CD4-positive, alpha-beta T cell (primary cell): ENCODE measurements around the gene ADAM30. TPM values are rescaled to one million over a fixed set of nuclear protein-coding genes. Genes with fewer than 3 reads are reported as not detected.

Experiments used
- ATAC-seq: fragments of 200-7000 bp; cut with Tn5 transposase; one replicate; pipeline ENCODE4 v1.10.0; 2022; ENCODE audit warnings: mild to moderate bottlenecking; ENCODE audit not compliant: poor library complexity
- CTCF ChIA-PET: fragments of 350-600 bp; sonication (Branson Sonifier 250); formaldehyde crosslinking; loops from one replicate; lab custom pipeline; 2021; ENCODE audit warnings: antibody characterized with exemption, inconsistent platforms; lab: Charles Lee
- POLR2A ChIA-PET: fragments of 350-600 bp; sonication (Branson Sonifier 250); formaldehyde crosslinking; loops from one replicate; lab custom pipeline; 2021; ENCODE audit warnings: antibody characterized with exemption, inconsistent platforms; lab: Charles Lee
- DNase-seq, 14 experiments: peaks; one replicate each; pipeline ENCODE4 v3.0.0-alpha.2; 2013 to 2020; ENCODE audit warnings: mixed read lengths in 2 of 14
- H3K27ac ChIP-seq, 2 donors: one replicate each; pipeline versions ENCODE4 v1.5.1 to v1.7.0; 2013; ENCODE audit warnings: low read length in 2 of 2, low read depth in 1 of 2, mild to moderate bottlenecking in 1 of 2
- H3K27me3 ChIP-seq, 2 experiments: 1 replicate in 1 of 2; 2 replicates in 1 of 2; pipeline versions ENCODE4 v1.6.1 to v1.7.0; 2013; ENCODE audit warnings: low read length in 2 of 2, control low read depth in 1 of 2, mild to moderate bottlenecking in 1 of 2, moderate library complexity in 1 of 2; ENCODE audit not compliant: insufficient read depth in 2 of 2, control insufficient read depth in 1 of 2
- H3K36me3 ChIP-seq: one replicate; pipeline ENCODE4 v1.6.1; 2013; ENCODE audit warnings: low read length, control low read depth; ENCODE audit not compliant: insufficient read depth
- H3K4me1 ChIP-seq: one replicate; pipeline ENCODE4 v1.6.1; 2013; ENCODE audit warnings: low read length, control low read depth; ENCODE audit not compliant: insufficient read depth
- H3K4me3 ChIP-seq: one replicate; pipeline ENCODE4 v1.5.1; 2013; ENCODE audit warnings: mild to moderate bottlenecking, low read length, moderate library complexity
- H3K9me3 ChIP-seq, 2 experiments: 1 replicate in 1 of 2; 2 replicates in 1 of 2; pipeline versions ENCODE4 v1.6.1 to v1.7.0; 2013; ENCODE audit warnings: low read length in 2 of 2, mild to moderate bottlenecking in 2 of 2, control low read depth in 1 of 2, moderate library complexity in 1 of 2; ENCODE audit not compliant: control insufficient read depth in 1 of 2, insufficient read depth in 1 of 2
- H3K27ac Mint-ChIP-seq: one replicate; pipeline ENCODE4 v1.8.0; 2020; ENCODE audit warnings: mixed read lengths
- H3K27me3 Mint-ChIP-seq: one replicate; pipeline ENCODE4 v1.8.0; 2021; ENCODE audit warnings: mixed read lengths
- H3K36me3 Mint-ChIP-seq: one replicate; pipeline ENCODE4 v1.8.0; 2021; ENCODE audit warnings: low read depth, mixed read lengths
- H3K4me1 Mint-ChIP-seq: one replicate; pipeline ENCODE4 v1.8.0; 2021; ENCODE audit warnings: low read depth, mixed read lengths
- H3K4me3 Mint-ChIP-seq: one replicate; pipeline ENCODE4 v1.8.0; 2020; ENCODE audit warnings: mild to moderate bottlenecking, mixed read lengths
- H3K9me3 Mint-ChIP-seq: one replicate; pipeline ENCODE4 v1.8.0; 2020; ENCODE audit warnings: mixed read lengths
- intact Hi-C, 2 experiments: fragments of 100-400 bp; cut with DNase I in 1 of 2; cut with micrococcal nuclease in 1 of 2; formaldehyde crosslinking; loops; one replicate each; pipeline versions ENCODE4 v1.15.1 to v1.9.0; 2023 to 2025; cut with DNase I, micrococcal nuclease
- total RNA-seq, 174 experiments: library from RNA in 2 of 174; stranded (reverse) in 2 of 174; gene quantifications; one replicate each; pipeline ENCODE4 v1.2.3 and lab custom pipeline; 2021 to 2026
- TF ChIP-seq, protein P1 (sequence below): fragments of 200-600 bp; IDR thresholded peaks from one replicate; pipeline ENCODE4 v1.8.0; 2022; ENCODE audit warnings: antibody characterized with exemption, mild to moderate bottlenecking

The ADAM30 gene
- total RNA-seq, 2 experiments from 2014 or later, result not detected

DNA sequence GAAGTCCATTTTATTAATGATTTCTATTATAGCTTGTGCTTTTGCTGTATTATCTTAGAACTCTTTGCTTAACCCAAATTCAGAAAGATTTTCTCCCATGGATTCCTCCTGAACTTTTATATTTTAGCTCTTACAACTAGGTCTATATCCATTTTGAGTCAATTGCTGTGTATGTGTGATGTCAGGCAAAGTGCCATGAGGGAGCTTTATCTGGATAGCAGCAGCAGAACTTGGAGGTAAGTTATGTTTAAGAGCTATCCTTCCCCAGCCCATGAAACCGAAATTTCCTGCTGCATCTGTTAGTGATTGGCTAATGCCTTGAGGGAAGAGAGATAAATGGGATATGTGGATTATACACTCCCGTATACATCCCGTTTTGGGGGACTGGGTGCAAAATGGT, 29.9 kb downstream of the ADAM30 start:
- Histone ChIP-seq H3K36me3 (no peaks in the 10 kb centered on the region), H3K27ac (no peak overlapping the region), H3K4me3 (no peak overlapping the region), H3K9me3 (no peaks in the 10 kb centered on the region), H3K27me3 (peaks cover 3 to 15% of the 10 kb centered on the region in 2 experiments), H3K4me1 (no peaks in the 10 kb centered on the region)
- peaks cover 36% of the 10 kb centered on the region for H3K27me3 Mint-ChIP-seq
- no peaks in the 10 kb centered on the region for H3K36me3 Mint-ChIP-seq
- intact Hi-C loops, result no loop called here
- POLR2A ChIA-PET, result no interaction called here
- CTCF ChIA-PET, result no interaction called here
- H3K4me1 Mint-ChIP-seq, result no peaks in the 10 kb centered on the region
- TF ChIP-seq, protein P1, sequence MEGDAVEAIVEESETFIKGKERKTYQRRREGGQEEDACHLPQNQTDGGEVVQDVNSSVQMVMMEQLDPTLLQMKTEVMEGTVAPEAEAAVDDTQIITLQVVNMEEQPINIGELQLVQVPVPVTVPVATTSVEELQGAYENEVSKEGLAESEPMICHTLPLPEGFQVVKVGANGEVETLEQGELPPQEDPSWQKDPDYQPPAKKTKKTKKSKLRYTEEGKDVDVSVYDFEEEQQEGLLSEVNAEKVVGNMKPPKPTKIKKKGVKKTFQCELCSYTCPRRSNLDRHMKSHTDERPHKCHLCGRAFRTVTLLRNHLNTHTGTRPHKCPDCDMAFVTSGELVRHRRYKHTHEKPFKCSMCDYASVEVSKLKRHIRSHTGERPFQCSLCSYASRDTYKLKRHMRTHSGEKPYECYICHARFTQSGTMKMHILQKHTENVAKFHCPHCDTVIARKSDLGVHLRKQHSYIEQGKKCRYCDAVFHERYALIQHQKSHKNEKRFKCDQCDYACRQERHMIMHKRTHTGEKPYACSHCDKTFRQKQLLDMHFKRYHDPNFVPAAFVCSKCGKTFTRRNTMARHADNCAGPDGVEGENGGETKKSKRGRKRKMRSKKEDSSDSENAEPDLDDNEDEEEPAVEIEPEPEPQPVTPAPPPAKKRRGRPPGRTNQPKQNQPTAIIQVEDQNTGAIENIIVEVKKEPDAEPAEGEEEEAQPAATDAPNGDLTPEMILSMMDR, result no peak
- no peaks in the 10 kb centered on the region for H3K9me3 Mint-ChIP-seq
- no peak overlapping the region for H3K27ac Mint-ChIP-seq
- no peak for DNase-seq
- ATAC-seq, result no peak
- H3K4me3 Mint-ChIP-seq, result no peak overlapping the region

DNA sequence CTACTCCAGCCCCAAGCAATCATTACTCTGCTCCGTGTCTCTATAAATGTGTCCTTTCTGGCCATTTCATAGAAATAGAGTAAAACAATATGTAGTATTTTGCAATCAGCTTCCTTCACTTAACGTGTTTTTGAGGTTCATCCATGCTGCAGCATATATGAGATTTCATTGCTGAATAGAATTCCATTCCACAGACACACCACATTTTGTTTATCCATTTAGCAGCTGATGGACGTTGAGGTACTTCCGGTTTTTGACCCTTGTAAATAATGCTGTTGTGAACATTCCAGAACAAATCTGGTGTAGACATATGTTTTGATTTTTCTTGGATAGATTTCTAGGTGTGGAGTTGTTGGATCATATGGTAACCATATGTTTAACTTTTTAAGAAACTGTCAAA, 30.7 kb downstream of the ADAM30 start:
- intact Hi-C loops, result no loop called here
- no peak for ATAC-seq
- Mint-ChIP-seq H3K27ac (no peak overlapping the region), H3K9me3 (no peaks in the 10 kb centered on the region), H3K27me3 (peaks cover 31% of the 10 kb centered on the region), H3K4me3 (no peak overlapping the region), H3K36me3 (no peaks in the 10 kb centered on the region), H3K4me1 (no peaks in the 10 kb centered on the region)
- DNase-seq, result no peak
- POLR2A ChIA-PET, result no interaction called here
- Histone ChIP-seq H3K9me3 (no peaks in the 10 kb centered on the region), H3K27me3 (peaks cover 0 to 8% of the 10 kb centered on the region in 2 experiments), H3K4me1 (no peaks in the 10 kb centered on the region), H3K36me3 (no peaks in the 10 kb centered on the region), H3K4me3 (no peak overlapping the region), H3K27ac (no peak overlapping the region)
- TF ChIP-seq, protein P1, result no peak
- CTCF ChIA-PET, result no interaction called here

DNA sequence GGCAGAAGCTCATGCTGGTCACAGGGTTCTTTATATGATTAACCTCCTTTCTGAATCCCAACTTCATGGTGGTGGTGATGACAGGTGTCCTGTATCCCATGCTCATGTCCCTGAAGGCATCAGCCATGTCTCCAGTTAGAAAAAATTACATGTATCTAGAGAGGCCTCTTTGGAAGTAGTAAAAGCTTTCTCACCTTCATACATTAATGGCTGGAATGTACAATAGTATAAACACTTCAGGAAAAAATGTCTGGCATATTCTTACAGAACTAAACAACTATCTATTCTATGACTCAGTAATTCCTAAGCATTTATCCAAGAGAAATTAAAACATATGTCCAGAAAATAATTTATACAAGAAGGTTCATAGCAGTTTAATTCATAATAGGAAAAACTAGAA, 34.0 kb downstream of the ADAM30 start:
- Histone ChIP-seq H3K36me3 (no peaks in the 10 kb centered on the region), H3K4me1 (peaks cover 6% of the 10 kb centered on the region), H3K27ac (no peak overlapping the region), H3K27me3 (peaks cover 0 to 4% of the 10 kb centered on the region in 2 experiments), H3K9me3 (no peaks in the 10 kb centered on the region), H3K4me3 (no peak overlapping the region)
- CTCF ChIA-PET, result no interaction called here
- peaks cover 31% of the 10 kb centered on the region for H3K27me3 Mint-ChIP-seq
- no peak for DNase-seq
- intact Hi-C loops, result no loop called here
- no peak overlapping the region for H3K4me3 Mint-ChIP-seq
- H3K4me1 Mint-ChIP-seq, result no peaks in the 10 kb centered on the region
- no peak for ATAC-seq
- TF ChIP-seq, protein P1, result no peak
- no peak overlapping the region for H3K27ac Mint-ChIP-seq
- POLR2A ChIA-PET, result no interaction called here
- no peaks in the 10 kb centered on the region for H3K9me3 Mint-ChIP-seq
- H3K36me3 Mint-ChIP-seq, result no peaks in the 10 kb centered on the region
